Rectal smooth muscle tissue (tissue), 1 donor: ENCODE data around the gene STMND1.

Experiments used
- H3K27ac ChIP-seq: one replicate; pipeline ENCODE4 v1.7.0; 2013; ENCODE audit warnings: low read depth, low read length, inconsistent platforms
- H3K27me3 ChIP-seq: one replicate; pipeline ENCODE4 v1.7.0; 2013; ENCODE audit warnings: low read length; ENCODE audit not compliant: control insufficient read depth, insufficient read depth
- H3K36me3 ChIP-seq: one replicate; pipeline ENCODE4 v1.7.0; 2013; ENCODE audit warnings: low read length; ENCODE audit not compliant: control insufficient read depth, insufficient read depth
- H3K4me1 ChIP-seq: one replicate; pipeline ENCODE4 v1.7.0; 2013; ENCODE audit warnings: low read length; ENCODE audit not compliant: control insufficient read depth, insufficient read depth
- H3K4me3 ChIP-seq: one replicate; pipeline ENCODE4 v1.7.0; 2013; ENCODE audit warnings: low read length
- H3K9ac ChIP-seq: one replicate; pipeline ENCODE4 v1.7.0; 2013; ENCODE audit warnings: low read length

Gene STMND1

DNA sequence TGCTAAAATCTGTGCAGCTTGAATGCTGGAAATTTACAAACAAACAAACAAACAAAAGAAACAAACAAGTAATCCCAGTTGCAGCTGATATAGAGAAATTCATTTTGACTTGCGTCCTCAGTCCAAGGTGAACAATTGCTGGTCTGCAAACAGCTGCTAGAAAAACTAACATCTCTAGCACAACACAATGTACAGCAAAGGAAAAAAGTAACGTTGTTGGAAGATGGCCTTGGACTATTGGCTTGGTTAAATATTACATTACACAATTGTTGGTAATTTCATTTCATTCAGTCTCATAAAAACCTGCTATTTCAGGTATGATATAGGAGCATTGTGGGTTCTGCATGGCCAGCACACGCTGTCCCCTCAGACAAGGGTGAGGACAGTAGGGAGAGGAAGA is 50.0 kb downstream of the STMND1 start:
- Histone ChIP-seq H3K9ac (no peak overlapping the region), H3K27ac (no peak overlapping the region), H3K27me3 (no peaks in the 10 kb centered on the region), H3K36me3 (no peaks in the 10 kb centered on the region), H3K4me1 (no peaks in the 10 kb centered on the region), H3K4me3 (no peak overlapping the region)

DNA sequence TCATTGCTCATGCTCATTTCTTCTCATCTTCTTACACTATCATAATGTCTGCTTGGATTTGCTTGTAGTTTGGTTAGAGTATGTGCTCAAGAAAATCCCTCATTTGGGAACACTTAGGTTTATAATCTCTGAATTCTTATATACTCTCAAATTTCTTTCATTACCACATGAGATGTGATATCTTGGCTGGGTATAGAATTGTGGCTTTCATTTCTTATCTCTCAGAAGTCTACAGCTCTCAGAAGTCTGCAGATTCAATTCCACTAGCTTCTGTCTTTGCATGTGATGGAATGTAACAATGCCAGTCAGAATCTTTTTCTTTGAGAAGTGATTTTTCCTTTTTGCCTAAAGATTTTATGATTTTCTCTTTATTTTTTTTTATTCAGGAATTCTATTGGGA is 50.9 kb downstream of the STMND1 start:
- Histone ChIP-seq H3K9ac (no peak overlapping the region), H3K4me1 (no peaks in the 10 kb centered on the region)

DNA sequence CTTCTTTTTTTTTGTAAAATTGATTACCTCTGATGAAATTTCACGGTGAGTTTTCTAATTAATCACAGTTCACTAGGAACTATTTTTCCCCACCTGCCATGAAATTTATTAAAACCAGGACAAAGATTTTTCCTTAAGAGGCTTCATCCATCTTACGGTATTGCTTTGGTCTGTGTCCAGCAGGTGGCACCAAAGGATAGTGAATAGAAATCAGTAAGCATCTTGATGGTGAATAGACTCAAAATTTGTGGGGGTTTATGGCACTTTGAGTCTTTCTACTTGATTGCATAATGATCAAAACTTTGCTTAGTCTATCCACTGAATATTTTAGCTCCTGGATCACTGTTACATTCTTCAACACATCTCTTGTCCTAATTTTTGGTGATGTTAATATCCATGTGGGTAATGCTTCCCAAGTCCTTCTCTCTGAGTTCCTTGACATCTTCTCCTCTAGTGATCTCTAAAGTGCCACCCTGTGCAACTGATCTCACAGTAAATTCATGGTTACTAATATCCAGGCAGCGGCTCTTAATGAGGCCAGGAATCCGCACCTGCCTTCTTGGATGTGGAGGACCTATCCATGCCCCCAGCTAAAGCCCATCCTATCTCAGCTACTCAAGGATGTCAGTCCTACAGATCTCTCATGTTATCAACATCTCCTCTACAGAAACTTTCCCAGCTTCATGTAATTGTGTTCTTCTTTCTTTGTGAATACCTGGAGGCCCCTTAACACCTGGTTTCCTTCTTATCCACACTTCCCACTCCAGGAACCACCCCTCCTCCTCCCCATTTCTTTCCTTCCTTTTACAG is 54.5 kb downstream of the STMND1 start:
- H3K27me3 ChIP-seq, result no peaks in the 10 kb centered on the region
- H3K9ac ChIP-seq, result no peak overlapping the region
- H3K36me3 ChIP-seq, result no peaks in the 10 kb centered on the region
- H3K4me1 ChIP-seq, result no peaks in the 10 kb centered on the region
- no peak overlapping the region for H3K4me3 ChIP-seq
- H3K27ac ChIP-seq, result no peak overlapping the region

More for the DNA sequence above, 50.9 kb downstream of the STMND1 start:
- H3K27ac ChIP-seq, result no peak overlapping the region
- H3K36me3 ChIP-seq, result no peaks in the 10 kb centered on the region
- H3K4me3 ChIP-seq, result no peak overlapping the region
- H3K27me3 ChIP-seq, result no peaks in the 10 kb centered on the region

DNA sequence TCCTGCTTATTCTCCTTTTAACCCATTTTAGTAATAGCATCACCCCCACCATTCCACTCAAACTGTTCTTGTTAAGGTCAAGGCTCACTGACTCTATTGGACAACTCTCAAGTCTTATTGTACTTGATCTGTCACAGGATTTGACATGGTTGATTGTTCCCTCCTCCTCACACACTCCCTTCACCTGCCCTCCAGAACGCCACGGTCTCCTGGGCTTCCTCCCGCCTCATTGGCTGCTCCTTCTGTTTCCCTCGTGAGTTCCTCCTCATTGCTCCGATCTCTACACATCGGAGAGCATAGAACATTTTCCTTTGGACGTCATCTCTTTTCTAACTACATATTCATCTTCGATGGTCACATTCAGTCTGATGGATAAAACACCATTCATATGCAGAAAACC is 55.1 kb downstream of the STMND1 start:
- no peaks in the 10 kb centered on the region for H3K36me3 ChIP-seq
- H3K4me3 ChIP-seq, result no peak overlapping the region
- no peak overlapping the region for H3K9ac ChIP-seq
- no peaks in the 10 kb centered on the region for H3K27me3 ChIP-seq
- no peaks in the 10 kb centered on the region for H3K4me1 ChIP-seq
- no peak overlapping the region for H3K27ac ChIP-seq

DNA sequence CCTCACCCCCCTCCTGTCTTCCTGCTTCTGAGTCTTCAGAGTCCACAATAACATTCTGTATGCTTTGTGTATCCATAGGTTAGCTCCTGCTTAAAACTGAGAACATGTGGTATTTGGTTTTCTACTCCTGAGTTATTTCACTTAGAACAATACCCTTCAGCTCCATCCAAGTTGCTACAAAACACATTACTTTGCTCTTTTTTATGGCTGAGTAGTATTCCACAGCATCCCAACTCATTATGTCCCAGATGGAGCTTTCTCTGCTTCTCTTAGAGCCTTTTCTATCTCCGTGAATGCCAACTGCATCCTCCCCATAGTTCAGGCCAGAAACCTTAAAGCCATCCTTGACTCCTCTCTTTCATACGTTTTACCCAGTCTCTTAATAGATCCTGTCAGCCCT is 55.8 kb downstream of the STMND1 start:
- Histone ChIP-seq H3K27me3 (no peaks in the 10 kb centered on the region), H3K36me3 (no peaks in the 10 kb centered on the region), H3K27ac (no peak overlapping the region), H3K4me1 (no peaks in the 10 kb centered on the region), H3K4me3 (no peak overlapping the region), H3K9ac (no peak overlapping the region)

DNA sequence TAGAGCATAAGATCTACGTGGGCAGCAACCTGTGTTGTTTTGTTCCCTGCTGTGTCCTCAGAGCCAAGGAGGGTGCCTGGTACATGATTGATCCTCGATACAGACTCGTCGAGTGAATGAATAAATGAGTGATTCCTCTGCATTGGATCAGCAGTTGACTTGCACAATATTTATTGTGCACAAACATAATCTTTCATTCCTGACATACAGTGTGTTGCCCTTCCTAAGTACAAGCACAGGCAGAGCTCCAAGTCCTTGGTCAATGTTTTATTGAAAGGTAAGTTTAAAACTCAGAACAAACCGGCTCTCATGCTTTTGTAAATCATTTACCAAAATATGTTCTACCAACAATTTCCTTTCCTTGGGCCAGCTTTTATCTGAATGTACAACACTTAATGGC is 57.4 kb downstream of the STMND1 start:
- no peaks in the 10 kb centered on the region for H3K27me3 ChIP-seq
- no peak overlapping the region for H3K4me3 ChIP-seq
- no peak overlapping the region for H3K27ac ChIP-seq
- no peaks in the 10 kb centered on the region for H3K4me1 ChIP-seq
- H3K36me3 ChIP-seq, result no peaks in the 10 kb centered on the region
- H3K9ac ChIP-seq, result no peak overlapping the region

DNA sequence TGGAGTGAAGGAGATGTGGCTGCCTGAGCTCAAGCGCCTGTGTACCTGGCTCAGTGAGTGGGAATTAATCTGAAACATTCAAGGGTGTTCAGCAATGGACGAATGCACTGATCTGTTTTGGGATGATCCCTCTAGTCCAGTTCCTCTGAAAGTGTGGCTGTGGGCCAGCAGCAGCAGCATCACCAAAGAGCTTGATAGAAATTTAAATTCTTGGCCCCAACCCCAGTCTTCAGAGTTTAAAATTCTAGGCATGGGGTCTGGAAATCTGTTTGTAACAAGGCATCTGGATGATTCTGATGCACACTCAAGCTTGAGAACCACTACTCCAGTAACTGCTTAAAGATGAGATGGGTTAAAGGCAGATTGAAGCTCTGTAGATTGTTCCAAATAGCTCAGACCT is 59.2 kb downstream of the STMND1 start:
- H3K9ac ChIP-seq, result no peak overlapping the region

DNA sequence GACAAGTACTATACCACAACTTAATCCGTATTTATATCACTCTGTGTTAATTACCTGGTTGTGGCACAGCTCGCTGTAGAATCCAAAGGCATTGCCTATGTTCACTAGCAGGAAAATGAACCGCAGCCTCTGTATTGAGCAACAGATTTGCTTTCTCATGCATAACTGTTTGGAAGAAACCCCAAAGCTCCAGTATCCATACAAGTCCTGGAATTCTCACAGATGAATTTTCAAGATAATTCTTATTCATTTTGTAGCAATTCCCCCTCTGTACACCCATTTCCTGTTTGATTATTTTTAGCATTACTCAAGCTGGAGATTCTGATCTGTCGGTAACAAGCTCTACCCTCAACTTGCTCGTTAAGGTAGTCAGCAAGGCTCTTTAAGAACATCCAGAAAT is 63.5 kb downstream of the STMND1 start:
- H3K4me1 ChIP-seq, result no peaks in the 10 kb centered on the region
- no peaks in the 10 kb centered on the region for H3K36me3 ChIP-seq
- no peak overlapping the region for H3K4me3 ChIP-seq
- no peak overlapping the region for H3K27ac ChIP-seq
- no peak overlapping the region for H3K9ac ChIP-seq
- no peaks in the 10 kb centered on the region for H3K27me3 ChIP-seq

More for the DNA sequence above, 59.2 kb downstream of the STMND1 start:
- no peak overlapping the region for H3K4me3 ChIP-seq
- no peaks in the 10 kb centered on the region for H3K27me3 ChIP-seq
- H3K27ac ChIP-seq, result no peak overlapping the region
- H3K4me1 ChIP-seq, result no peaks in the 10 kb centered on the region
- no peaks in the 10 kb centered on the region for H3K36me3 ChIP-seq

DNA sequence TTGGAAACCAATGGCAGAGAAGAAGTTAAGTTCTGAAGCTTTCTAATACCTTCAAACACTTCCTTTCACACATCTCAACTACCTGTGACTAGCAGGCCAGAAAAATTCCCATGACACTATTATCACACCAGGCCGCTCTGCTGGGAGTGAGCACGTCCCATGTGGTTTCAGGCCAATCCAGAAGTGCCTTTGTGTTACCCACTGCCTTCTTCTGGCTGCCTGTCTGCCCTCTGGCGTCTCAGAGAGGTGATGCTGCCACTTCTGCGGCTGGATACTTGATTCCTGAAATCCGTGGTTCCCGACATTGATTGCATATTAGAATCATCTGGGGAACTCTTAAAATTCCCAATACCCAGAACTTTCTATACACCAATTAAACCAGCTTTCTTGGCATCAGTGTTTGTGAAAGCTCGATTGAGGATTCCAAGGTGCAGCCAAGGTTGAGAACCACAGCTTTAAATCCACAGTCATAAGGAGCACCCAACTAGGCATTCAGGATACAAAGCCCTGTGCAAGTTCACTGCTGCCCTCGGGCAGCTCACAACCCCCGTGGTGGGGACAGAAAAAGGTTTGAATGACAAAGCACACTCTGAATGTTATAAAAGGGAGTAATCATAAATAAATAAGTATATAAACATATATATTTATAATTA is 65.6 kb downstream of the STMND1 start:
- Histone ChIP-seq H3K9ac (no peak overlapping the region), H3K4me1 (no peaks in the 10 kb centered on the region), H3K4me3 (no peak overlapping the region), H3K27ac (no peak overlapping the region), H3K27me3 (no peaks in the 10 kb centered on the region), H3K36me3 (no peaks in the 10 kb centered on the region)

DNA sequence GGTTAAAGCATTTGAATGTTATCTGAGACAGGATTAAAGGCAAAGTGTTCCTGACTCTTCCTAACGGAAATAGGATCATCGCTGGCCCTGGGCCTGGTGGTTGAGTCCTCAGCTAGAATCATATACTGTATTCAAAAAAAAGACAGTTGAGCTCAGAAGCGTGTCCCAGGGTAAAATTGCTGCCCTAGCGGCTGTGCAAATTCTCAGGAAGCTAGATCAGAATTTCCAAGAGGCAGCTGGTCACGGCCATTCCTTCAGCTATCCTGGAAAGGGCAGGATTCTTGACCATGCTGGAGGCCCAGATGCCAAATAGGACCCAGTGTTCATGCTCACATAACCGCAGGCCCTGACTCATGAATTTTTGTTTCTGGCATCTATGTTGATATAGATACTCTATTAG is 67.4 kb downstream of the STMND1 start:
- Histone ChIP-seq H3K4me3 (no peak overlapping the region), H3K4me1 (peaks cover 2% of the 10 kb centered on the region), H3K9ac (no peak overlapping the region), H3K27ac (no peak overlapping the region), H3K36me3 (no peaks in the 10 kb centered on the region), H3K27me3 (no peaks in the 10 kb centered on the region)

DNA sequence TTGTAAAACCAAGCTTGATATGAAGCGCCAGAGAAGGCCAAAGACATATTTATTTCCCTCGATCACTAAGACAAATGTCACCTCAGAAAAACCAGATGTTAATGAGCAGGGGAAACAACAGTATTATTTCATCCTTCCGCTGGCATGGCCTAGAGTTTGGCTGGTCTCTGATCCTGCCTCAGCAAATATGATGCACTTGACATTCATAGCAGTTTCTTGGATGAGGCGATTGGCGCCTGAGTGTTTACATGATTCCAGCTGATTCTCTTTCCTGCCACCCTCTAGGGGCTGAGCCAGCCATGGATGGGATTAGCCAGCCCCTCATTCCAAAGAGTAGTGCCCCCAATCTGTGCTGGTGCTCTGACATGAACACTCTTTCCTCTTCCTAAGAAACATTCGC is 67.9 kb downstream of the STMND1 start:
- no peaks in the 10 kb centered on the region for H3K27me3 ChIP-seq
- no peak overlapping the region for H3K9ac ChIP-seq
- H3K4me3 ChIP-seq, result no peak overlapping the region
- no peak overlapping the region for H3K27ac ChIP-seq
- peaks cover 2% of the 10 kb centered on the region for H3K4me1 ChIP-seq
- no peaks in the 10 kb centered on the region for H3K36me3 ChIP-seq

DNA sequence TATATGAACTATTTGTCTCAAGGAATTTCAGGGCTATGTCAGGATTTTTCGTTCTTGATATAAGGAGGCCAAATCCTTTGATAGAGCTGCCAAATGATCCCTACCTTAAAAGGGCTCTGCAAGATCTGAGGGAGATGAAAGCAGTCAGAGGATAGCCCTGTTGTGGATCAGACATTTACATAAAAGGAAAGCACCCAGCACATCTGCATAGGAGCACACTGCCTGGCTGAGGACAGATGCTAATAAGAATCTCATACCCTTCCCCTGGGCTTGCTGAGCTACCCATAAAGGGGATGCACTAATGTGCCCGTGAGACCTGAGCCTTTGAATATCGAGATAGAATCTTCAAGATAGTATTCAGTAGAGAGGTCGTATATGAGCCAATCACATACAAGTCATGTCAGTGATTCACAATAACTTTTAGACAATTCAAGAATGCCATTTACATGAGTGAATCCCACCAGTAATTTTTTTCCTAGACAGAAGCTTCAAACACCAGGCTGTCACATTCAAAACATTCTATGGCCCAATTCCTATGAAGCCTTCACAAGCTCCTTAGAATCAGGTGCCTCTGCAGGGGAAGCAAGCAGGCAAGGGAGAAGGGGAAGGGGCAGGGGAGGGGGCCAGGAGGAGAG is 71.1 kb downstream of the STMND1 start:
- peaks cover 2% of the 10 kb centered on the region for H3K4me1 ChIP-seq
- H3K27ac ChIP-seq, result no peak overlapping the region
- no peaks in the 10 kb centered on the region for H3K27me3 ChIP-seq
- no peaks in the 10 kb centered on the region for H3K36me3 ChIP-seq
- H3K4me3 ChIP-seq, result no peak overlapping the region
- H3K9ac ChIP-seq, result no peak overlapping the region
